GM21528 (cell line): ENCODE measurements around the gene SLC12A4.
"Not testable (repeated sequence)": the region's sequence is repeated elsewhere in the genome, so short reads cannot be mapped to it uniquely, and the experiment has no call there.

Experiments used
- ATAC-seq: cut with Tn5 transposase; IDR thresholded peaks from one replicate; pipeline ENCODE4 v1.9.1; 2021; ENCODE audit warnings: mild to moderate bottlenecking, moderate library complexity; ENCODE audit not compliant: unreplicated experiment, low FRiP score

SLC12A4 gene

GRCh38 chr16:67930678-67931211, 37.7 kb downstream of the SLC12A4 start:
- no peak for ATAC-seq

GRCh38 chr16:67930191-67930590, 38.2 kb downstream of the SLC12A4 start:
- ATAC-seq: no peak

GRCh38 chr16:67928561-67929364, 39.7 kb downstream of the SLC12A4 start:
- no peak for ATAC-seq

- ATAC-seq: no peak
These were observed 40.3 kb downstream of the SLC12A4 start for GRCh38 chr16:67928147-67928546.

DNA sequence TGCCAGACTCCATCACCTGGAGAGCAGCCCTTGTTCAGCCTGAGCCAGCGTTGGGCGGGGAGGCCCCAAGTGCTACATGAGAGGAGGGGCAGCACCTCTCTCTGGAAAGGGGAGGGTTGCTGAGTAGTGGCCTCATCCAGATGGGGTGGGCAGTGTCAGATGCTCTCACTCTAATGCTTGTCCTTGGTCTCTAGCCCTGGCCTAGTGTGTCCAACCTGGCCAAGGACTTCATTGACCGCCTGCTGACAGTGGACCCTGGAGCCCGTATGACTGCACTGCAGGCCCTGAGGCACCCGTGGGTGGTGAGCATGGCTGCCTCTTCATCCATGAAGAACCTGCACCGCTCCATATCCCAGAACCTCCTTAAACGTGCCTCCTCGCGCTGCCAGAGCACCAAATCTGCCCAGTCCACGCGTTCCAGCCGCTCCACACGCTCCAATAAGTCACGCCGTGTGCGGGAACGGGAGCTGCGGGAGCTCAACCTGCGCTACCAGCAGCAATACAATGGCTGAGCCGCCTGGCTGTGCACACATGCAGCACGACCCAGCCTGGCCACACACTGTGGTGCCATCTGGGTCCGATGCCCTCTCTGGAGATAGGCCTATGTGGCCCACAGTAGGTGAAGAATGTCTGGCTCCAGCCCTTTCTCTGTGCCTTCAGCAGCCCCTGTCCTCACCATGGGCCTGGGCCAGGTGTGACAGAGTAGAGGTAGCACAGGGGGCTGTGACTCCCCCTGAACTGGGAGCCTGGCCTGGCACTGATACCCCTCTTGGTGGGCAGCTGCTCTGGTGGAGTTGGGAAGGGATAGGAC, 41.1 kb downstream of the SLC12A4 start:
- no peak for ATAC-seq

DNA sequence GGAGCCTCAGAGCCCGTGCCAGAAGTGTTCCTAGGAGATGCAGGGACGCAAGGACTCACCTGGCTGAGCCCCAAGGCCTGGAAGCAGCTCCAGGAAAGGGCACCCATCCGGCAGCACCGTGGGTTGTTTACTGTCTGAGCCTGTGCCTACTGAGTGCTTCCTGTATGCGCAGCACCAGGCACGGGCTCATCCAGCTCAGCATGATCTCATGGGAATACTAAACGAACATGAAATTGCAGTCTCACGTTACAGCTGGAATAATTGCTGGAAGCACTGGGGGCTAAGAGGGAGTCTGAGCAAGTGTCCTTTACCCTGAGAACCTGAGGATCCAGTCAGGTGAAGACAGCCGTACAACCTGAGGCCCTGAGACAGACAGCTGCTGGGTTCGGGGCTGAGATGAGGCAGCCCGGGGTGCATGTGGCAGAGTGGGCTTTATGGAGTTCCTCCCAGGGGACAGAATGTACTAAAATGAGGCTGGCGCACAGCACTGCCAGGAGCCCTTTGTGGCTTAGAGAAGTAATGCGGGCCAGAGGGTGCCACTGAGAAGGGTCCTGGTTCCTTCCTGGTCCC, 42.2 kb downstream of the SLC12A4 start:
- no peak for ATAC-seq

GRCh38 chr16:67924140-67924906, 44.1 kb downstream of the SLC12A4 start:
- ATAC-seq: no peak

DNA sequence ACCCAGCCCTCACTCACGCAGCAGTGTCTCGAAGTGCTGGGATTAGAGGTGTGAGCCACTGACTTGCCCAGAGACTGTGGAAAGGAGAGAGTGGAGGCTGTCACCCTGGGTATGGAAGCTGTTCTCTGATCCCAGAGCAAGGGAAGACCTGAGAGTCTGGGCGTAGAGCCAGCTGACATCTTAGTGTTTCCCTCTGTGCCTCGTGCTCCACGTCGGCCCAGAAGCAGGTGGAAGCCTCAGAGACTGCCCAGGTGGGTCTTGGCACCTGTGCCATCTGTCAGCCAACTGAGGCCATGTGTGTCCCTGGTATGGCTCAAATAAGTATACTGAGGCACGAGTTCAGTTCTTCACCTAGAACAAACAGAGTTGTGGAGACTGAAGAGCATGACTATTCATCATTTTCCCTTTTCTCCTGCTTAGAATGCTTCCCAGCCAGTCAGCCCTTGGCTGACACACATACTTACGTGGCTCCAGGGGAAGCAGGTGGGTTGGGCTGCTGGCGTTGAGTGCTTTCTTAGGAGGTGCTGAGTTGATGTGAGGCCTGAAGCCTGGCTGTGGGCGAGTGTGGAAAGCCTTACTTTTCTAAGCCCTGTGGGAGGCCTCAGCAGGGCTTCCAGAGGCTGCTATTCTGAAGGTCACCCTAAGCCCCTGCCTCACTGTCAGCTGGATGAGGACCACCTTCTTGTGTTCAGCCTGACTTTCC, 44.9 kb downstream of the SLC12A4 start:
- ATAC-seq: no peak

DNA sequence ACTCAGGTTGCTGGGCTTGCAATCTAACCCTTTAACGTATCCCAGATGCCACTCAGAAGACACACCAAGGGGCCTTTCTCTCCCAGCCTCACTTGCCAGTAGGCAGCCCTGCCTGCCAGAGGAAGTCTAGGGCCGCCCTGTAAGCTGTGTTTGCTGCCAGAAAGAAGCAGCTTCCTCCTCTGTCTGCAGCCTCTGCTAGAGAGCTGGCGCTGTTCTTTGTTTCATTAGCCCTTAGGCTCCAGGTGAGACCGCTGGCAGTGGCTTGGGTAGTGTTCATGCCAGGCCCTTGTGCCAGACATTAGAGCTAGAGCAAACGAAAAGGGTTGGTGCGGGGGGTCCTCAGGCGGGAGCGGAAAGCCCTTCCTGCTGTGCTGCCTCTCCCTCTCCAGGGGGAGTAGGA, 45.7 kb downstream of the SLC12A4 start:
- ATAC-seq: no peak

DNA sequence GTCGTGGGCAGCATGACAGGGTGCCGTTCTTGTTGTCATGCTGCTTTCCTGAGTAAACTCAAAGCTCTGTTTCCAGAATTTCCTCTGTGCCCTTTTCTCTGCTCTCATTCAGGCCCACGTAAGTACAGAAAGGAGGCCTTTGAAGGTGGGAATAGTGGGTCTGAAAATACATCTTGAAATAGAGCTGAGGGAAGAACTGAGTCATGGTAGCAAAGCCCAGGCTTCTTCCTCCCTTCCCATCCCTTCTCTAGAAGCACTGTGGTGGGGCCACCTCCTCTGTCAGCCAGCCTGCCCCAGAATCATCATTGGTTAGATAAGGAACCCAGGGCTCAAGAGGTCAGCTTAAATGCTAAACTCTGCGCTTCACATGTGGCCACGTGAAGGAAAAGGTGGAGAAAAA, 46.2 kb downstream of the SLC12A4 start:
- no peak for ATAC-seq

DNA sequence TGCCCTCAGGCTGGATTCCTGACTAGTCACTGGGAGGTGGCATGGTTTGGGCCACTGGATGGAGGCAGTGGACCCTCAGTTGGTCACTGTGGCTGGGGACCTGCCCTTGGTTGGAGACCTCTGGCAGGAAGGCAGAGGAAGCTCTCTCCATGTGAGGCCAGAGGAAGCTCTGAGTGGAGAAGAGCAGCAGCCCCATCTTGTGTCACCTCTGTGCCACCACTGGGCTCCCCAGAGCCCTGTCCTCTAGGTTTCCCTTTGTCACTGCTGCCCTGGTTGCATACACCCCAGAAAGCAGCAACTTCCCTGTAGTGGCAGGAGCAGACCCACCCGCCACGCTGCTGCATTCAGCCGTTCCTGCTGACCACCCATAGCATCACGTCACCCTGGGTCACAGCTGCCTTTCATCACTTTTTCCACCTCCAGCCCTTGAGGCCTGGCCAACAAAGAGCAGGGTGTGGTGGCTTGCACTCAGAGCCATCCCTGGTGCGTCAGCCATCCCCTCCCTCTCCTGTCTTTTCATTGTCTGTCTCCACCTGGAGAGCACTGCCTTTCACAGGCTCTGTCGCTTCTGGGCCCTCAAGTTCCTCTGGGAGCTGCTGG, 48.7 kb downstream of the SLC12A4 start:
- ATAC-seq: no peak

DNA sequence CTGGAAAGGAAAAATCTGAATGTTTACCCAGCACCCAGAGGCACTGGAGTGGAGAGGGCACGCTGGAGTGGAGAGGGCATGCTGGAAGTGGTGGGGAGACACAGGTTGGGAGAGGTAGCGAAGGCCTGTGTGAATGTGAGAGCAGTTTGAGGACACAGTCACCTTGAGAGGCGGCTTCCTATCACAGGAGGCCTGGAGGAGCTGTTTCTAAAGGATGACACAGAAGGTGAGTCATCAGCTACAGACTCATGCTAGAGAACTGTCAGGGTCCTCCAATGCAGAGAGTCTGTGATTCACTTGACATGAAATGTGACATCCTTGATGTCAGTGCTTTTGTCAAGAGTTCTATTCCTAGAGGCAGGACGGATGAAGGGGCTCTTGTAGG, 50.6 kb downstream of the SLC12A4 start:
- ATAC-seq: no peak

DNA sequence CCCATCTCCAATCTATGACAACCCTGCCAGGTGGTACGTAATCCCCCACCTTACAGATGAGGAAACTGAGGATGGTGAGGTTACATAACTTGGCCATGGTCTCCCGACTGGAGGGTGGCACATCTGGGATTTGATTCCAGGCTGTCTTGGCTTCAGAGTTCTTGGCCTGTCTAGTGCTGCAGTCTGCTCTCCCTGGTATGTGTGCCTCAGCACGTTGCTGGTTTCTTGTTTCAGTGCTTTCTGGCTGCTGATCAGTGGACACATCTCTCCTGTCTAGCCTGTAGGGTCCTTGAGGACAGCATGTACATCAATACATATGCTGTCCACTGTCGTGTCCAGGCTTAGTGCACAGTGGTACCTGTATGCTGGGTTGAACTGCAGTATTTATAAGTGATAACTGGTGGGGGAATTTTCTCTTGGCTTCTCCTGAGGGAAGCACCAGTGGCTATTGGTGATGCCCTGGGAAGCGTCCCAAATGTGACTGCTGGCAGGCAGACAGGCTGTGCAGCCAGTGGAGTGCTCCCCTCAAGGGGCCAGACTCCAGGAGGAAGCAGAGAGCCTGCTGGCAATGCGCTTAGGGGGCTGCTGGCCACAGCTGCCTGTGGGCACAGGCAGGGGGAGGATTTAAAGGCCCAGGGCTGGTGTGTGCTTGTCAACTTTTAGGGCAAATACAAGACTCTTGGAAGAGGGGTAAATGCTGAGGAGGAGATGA, 51.1 kb downstream of the SLC12A4 start:
- ATAC-seq: no peak

- no peak for ATAC-seq
These were observed 52.4 kb downstream of the SLC12A4 start for GRCh38 chr16:67915831-67916723.

GRCh38 chr16:67915496-67915769, 53.0 kb downstream of the SLC12A4 start:
- ATAC-seq: not testable (repeated sequence)

DNA sequence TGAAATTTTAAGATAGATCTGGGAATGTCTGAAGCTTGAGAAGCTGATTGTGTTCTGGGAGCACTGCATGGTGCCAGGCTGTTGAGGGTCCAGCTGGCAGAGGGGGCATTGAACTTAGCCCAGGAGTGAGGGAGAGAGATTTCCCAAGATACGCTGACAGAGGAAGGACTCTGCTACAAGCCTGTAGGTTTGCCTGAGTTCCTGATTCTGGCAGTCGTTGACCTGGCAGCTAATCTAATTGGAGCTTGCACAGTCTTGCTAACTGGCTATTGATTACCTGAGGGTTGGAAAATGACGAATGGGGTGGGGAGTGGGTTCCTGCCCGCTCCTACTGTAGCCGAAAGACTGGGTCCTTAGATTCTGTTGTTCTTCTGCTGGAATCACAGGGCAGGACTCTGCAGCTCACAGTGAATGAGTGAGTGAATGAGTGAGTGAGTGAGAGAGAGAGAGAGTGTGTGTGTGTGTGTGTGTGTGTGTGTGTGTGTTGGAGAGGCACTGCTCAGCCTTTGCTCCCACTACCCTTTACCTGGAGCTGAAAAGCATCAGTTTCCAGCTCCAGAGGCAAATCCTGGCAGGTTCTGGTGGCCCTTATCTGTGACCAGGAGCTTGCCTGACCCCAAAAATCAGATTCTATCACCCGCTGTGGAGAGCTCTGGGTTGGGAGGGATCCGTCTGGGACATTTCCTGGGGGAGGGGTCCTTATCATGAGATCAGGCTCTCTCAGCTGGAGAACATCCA, 53.5 kb downstream of the SLC12A4 start:
- no peak for ATAC-seq

DNA sequence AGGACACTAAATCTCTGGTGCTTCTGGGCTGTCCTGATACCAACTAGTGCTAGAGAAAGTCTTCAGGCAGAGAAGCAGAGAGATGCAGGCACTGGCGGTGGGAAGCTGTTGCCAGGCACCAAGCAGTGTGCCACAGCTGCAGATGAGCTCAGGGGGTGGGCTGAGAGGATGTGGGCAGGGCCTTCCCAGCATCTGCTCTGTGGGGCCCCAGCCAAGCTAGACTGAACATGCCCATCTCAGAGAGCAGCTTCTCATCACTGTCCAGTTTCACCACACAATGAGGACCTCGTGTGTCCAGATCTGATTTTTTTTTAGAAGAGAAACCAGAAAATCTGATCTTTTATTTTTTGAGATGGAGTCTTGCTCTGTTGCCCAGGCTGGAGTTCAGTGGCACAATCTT, 58.3 kb downstream of the SLC12A4 start:
- no peak for ATAC-seq
